Measurements from ENCODE around the gene VGLL2.
A peak's percentile ranks its signal among the peaks of the same experiment; 100 is the strongest.

- TF ChIP-seq EZH2 (IDR thresholded peaks at IDR 0.05; ENCODE audit: low read length, missing control alignments) = peak; percentile 87
- TF ChIP-seq CTCF (conservative IDR thresholded peaks at IDR 0.05 in 1 of 2, IDR thresholded peaks at IDR 0.05 in 1 of 2; ENCODE audit: low read depth in 1 of 2, low read length in 2 of 2) = no peak
These were observed 5.6 kb downstream of the VGLL2 start for GRCh38 chr6:117270843-117271507.
